WI38 (cell line): Measurements from ENCODE around the gene ZNF135.

Experiments
- H3K4me3 ChIP-seq: 2 replicates; pipeline ENCODE4 v1.5.1; 2011; ENCODE audit warnings: low read depth, mild to moderate bottlenecking, control low read depth, low read length
- TF ChIP-seq, protein P1 (sequence below): IDR thresholded peaks from 2 replicates; pipeline ENCODE4 v1.5.1; 2012; ENCODE audit warnings: low read depth, mild to moderate bottlenecking, control low read depth, low read length

Gene ZNF135

DNA sequence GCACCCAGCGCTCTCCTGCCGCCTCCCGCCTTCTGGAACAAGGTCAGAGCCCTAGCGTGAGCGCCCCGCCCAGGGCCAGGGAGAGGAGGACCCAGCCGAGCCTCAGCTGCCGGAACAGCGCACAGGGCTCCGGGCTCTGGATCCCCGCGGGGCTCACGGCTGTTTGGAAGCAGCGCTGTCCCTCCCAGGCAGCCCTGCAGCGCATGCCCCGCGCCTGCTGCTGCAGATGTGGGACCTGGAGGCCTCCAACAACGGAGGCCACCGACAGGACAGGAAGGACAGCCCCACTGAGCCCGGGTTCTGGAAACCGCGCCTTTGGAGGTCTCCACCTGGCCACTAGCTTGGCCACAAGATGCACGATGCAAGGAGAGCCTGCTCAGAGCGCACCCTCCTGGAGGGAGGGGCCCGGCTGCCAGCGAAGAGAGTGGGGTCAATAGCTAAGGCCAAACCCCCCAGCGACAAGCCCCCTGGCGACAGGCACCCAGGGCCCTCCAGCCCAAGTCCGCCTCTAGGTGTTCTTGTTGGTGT lies 26.3 kb downstream of the ZNF135 start:
- H3K4me3 ChIP-seq, result no peak overlapping the region
- TF ChIP-seq, protein P1, sequence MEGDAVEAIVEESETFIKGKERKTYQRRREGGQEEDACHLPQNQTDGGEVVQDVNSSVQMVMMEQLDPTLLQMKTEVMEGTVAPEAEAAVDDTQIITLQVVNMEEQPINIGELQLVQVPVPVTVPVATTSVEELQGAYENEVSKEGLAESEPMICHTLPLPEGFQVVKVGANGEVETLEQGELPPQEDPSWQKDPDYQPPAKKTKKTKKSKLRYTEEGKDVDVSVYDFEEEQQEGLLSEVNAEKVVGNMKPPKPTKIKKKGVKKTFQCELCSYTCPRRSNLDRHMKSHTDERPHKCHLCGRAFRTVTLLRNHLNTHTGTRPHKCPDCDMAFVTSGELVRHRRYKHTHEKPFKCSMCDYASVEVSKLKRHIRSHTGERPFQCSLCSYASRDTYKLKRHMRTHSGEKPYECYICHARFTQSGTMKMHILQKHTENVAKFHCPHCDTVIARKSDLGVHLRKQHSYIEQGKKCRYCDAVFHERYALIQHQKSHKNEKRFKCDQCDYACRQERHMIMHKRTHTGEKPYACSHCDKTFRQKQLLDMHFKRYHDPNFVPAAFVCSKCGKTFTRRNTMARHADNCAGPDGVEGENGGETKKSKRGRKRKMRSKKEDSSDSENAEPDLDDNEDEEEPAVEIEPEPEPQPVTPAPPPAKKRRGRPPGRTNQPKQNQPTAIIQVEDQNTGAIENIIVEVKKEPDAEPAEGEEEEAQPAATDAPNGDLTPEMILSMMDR, result no peak

DNA sequence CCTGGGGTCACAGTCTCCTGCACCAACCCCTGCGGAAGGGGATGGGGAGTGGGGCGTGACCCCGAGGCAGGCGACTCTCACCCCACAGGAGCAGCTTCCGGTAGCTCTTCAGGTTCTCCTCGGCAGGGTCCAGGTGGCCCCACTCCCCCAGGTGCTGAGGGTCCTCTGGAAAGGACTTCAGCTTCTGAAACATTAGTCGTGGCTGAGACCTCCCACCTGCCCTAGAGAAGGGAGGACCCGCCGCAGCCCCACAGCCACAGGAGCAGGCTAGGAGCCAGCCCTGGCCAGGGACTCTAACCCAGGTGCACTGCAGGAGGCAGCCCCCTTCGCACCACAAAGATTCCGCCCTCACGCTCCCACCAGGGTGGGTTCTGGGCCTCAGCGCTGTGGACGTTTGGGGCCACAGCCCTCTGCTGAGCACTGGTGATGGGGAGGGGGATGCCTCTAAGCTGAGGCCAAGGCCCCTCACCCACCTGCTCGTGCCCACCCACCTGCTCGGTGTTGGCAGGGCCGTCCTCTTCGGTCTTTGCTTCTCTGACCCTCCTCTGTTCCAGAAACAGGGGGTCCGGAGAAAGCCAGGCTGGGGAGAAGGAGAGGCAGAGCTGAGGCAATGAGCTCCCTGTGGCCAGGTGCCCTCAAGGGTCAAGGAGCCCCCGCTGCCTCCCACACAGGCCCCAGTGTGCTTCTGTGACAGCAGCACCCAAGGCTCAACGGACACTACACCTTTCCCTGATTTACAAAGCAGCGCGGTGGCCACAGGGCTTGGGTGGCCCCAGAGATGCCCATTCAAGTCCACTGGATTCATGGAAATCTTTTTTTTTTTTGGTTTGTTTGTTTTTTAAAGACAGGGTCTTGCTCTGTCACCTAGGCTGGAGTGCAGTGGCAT lies 28.0 kb downstream of the ZNF135 start:
- TF ChIP-seq, protein P1, result no peak
- no peak overlapping the region for H3K4me3 ChIP-seq

DNA sequence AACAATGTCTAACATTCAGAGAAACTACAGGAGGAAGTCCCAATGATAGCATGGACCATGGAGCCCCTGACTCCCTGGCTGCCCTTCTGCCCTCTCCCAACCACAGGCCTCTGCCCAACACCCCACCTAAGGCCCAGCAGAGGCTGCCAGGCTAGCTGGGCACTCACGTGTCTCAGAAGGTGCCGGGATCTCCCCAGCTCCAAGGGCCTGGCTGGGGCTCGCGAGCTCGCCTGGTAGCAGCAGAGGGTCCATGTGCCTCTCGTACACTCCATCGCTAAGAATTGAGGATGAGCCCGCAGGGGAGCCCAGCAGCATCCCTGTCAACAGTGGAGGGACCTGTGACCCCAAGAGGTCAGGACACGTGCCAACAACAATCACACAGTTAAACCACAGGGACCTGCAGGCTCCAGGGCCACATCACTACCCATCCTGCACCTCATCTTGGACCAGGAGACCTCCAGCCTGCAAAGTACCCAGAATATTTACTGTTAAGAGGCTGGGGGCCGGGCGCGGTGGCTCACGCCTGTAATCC lies 29.5 kb downstream of the ZNF135 start:
- H3K4me3 ChIP-seq, result no peak overlapping the region
- TF ChIP-seq, protein P1, result no peak

DNA sequence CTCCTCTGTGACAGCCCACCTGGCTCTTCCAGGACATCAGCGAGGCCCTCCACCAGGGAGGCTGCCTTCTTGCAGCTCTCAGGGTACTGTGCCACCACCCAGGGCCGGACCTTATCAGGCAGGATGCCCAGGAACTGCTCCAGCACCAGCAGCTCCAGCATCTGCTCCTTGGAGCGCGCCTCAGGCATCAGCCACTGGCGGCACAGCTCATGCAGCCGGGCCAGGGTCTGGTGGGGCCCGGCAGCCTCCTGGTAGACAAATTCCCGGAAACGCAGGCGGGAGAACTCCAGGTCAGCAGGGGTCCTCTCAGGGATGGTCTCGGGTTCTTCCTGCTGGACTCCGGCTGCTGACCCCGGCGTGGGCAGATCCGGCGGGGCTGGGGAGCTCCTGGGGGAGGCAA lies 30.8 kb downstream of the ZNF135 start:
- H3K4me3 ChIP-seq, result no peak overlapping the region
- TF ChIP-seq, protein P1, result no peak

DNA sequence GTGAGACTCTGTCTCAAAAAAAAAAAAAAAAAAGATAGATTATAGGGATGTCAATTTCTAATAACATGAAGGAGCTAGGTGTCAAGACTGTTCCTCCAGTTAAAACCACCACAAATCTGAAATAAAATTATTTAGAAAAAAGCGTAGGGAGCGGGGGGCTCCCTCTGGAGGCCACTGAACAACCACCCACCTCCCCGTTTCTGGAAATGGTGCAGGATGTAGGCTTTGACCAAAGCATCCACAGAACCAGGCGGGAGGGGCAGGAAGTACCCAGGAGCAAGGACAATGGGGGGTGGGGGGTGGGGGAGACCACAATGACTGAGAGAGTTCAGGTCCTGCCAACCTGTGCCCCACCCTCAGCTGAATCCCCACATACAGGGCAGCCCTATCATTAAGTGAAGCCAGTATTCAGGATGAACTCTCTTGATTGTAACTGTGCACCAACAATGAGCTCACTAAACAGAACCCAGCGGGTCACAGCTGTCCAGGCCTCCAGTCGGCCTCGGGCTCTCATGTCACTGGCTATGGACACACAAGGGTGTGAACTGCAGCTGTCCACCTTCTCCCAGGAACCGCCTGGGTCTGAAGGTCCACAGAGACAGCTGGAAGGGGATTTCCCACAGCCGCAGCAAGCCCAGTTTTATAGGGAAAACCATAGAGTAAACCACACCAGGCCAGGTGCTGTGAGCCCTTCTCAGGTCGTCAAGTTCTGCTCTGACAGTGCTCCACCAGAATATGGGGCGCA lies 32.3 kb downstream of the ZNF135 start:
- TF ChIP-seq, protein P1, result no peak
- no peak overlapping the region for H3K4me3 ChIP-seq

DNA sequence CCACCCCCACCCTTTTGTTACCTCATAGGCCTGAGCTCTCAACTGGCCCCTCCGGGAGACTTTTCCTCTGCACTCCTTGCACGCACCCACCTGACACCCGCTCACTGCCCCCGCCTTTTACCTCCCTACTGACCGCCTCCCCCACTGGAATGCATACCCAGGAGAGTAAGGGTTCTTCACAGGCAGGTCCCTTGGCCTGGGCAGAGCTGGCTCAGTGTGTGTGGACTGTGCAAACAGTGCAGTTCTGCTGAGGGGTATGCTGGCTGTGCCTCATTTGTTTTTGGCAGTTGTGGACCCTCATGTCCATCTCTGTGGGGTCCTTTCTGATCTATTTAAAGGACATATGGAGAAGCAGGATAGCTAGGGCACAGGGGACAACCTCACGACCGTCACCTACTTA lies 34.0 kb downstream of the ZNF135 start:
- TF ChIP-seq, protein P1, result no peak
- no peak overlapping the region for H3K4me3 ChIP-seq
